GM10248 (cell line): ENCODE measurements around the gene SEMA7A.

ENCODE experiments used
- CTCF ChIA-PET: fragments of 300-600 bp; sonication (Branson Sonifier 250); formaldehyde crosslinking; extraction: SDS; loops from one replicate; lab custom pipeline; 2021; ENCODE audit warnings: antibody characterized with exemption; lab: Yijun Ruan, JAX
- POLR2A ChIA-PET: fragments of 350-650 bp; sonication (Branson Sonifier 250); formaldehyde crosslinking; extraction: SDS; loops from one replicate; lab custom pipeline; 2020; ENCODE audit warnings: antibody characterized with exemption; lab: Yijun Ruan, JAX
- DNase-seq: peaks from one replicate; pipeline ENCODE4 v3.0.0; 2012; ENCODE audit errors: extremely low spot score
- TF ChIP-seq, protein P1 (sequence below): IDR thresholded peaks from 2 replicates; pipeline ENCODE4 v1.5.1; 2012; ENCODE audit warnings: mild to moderate bottlenecking, low read depth; ENCODE audit errors: extremely low read depth, missing control alignments, control extremely low read depth

Gene SEMA7A

GRCh38 chr15:74434263-74435136 lies 742 bp upstream of the SEMA7A start:
- POLR2A ChIA-PET: interaction anchor here (0.6 to 1.9 kb wide), 5 partner anchors 25 to 213 kb away, joined by 3 to 8 read pairs (median 5); no protein-coding TSS in a partner anchor
- TF ChIP-seq, protein P1, sequence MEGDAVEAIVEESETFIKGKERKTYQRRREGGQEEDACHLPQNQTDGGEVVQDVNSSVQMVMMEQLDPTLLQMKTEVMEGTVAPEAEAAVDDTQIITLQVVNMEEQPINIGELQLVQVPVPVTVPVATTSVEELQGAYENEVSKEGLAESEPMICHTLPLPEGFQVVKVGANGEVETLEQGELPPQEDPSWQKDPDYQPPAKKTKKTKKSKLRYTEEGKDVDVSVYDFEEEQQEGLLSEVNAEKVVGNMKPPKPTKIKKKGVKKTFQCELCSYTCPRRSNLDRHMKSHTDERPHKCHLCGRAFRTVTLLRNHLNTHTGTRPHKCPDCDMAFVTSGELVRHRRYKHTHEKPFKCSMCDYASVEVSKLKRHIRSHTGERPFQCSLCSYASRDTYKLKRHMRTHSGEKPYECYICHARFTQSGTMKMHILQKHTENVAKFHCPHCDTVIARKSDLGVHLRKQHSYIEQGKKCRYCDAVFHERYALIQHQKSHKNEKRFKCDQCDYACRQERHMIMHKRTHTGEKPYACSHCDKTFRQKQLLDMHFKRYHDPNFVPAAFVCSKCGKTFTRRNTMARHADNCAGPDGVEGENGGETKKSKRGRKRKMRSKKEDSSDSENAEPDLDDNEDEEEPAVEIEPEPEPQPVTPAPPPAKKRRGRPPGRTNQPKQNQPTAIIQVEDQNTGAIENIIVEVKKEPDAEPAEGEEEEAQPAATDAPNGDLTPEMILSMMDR: no peak

GRCh38 chr15:74432968-74433591 lies 678 bp downstream of the SEMA7A start:
- ChIA-PET POLR2A (interaction anchor here (1.9 kb wide), 1 partner anchor 30 kb away, joined by 7 read pairs; no protein-coding TSS in a partner anchor), CTCF (interaction anchor here (1.4 to 33.1 kb wide), 3 partner anchors 18 to 57 kb away, joined by 5 to 827 read pairs (median 160); partner anchors contain the start of gene CYP11A1)
- no peak for DNase-seq
- TF ChIP-seq, protein P1: no peak

More at GRCh38 chr15:74434263-74435136, 742 bp upstream of the SEMA7A start:
- CTCF ChIA-PET: interaction anchor here (0.6 to 33.1 kb wide), 5 partner anchors 15 to 58 kb away, joined by 3 to 827 read pairs (median 5); partner anchors contain the start of gene CYP11A1
- DNase-seq: no peak

DNA sequence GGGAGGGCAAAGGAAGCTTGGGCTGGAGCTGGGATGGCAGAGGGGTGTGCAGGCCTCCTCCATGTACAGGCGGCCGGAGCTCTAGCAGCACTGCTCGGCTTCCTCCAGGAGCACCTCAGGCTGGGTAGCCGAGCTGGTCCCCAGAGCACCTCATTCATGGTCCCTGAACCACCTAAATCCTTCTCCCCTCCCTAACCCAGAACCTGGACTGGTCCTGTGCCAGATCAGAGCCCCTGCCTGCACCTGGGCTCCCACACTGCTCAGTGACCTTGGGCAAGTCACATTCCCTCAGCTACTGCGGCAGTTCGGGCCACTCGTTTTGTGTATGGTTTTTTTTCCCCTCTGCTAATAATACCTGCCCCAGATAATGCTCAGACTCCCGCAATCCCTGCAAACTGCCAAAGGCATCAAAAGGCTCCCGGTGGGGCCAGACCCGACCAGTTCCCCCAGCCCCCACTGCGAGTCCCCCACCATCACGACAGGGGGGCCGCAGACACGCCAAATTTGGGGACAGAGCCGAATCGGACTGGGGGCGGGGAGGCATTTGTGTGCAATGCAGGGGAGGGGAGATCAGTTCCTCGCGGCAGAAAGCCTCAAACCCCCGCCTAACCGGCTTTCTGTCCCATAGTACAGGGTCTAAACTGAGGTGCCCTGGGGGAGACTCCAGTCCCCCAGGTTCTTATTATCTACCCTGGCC lies 1.3 kb downstream of the SEMA7A start:
- TF ChIP-seq, protein P1: no peak
- CTCF ChIA-PET: interaction anchor here (0.6 to 33.1 kb wide), 4 partner anchors 9 to 57 kb away, joined by 3 to 827 read pairs (median 82); partner anchors contain the start of gene CYP11A1
- no peak for DNase-seq
- POLR2A ChIA-PET: interaction anchor here (1.8 to 4.9 kb wide), 3 partner anchors 29 to 32 kb away, joined by 7 to 29 read pairs (median 7); no protein-coding TSS in a partner anchor

DNA sequence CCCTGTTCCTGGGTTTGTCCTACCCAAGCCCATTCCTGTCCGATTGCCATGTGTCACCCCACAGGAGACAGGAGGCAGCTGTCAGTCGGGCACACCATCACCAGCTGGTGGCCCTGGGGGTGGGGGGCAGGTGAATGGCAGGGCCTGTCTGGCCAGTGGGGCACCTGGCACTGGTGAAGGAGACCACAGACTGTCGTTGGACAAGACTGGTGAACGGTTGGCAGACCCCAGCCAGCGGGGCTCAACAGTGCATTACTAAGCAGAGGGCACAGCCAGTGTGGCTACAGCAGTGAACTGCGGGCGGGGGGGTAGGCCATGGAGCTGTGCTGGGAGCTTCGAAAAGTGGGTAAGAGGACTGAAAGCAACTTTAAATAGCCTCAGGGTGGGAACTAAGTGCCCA lies 2.1 kb downstream of the SEMA7A start:
- TF ChIP-seq, protein P1: no peak
- CTCF ChIA-PET: interaction anchor here (1.0 to 33.1 kb wide), 6 partner anchors 9 to 55 kb away, joined by 3 to 827 read pairs (median 9); partner anchors contain the start of genes CYP11A1 and UBL7
- POLR2A ChIA-PET: interaction anchor here (0.8 to 4.9 kb wide), 5 partner anchors 13 to 35 kb away, joined by 4 to 29 read pairs (median 6); no protein-coding TSS in a partner anchor
- no peak for DNase-seq

GRCh38 chr15:74431116-74431515 lies 2.6 kb downstream of the SEMA7A start:
- TF ChIP-seq, protein P1: no peak
- ChIA-PET CTCF (interaction anchor here (1.0 to 33.1 kb wide), 7 partner anchors 10 to 71 kb away, joined by 3 to 827 read pairs (median 4); partner anchors contain the start of genes CYP11A1 and UBL7), POLR2A (interaction anchor here (0.8 to 4.9 kb wide), 6 partner anchors 13 to 34 kb away, joined by 3 to 29 read pairs (median 5); no protein-coding TSS in a partner anchor)
- no peak for DNase-seq
